DMS 273 treated with DMSO at 0.1 percent for 48 hours (cell line): ENCODE data around the gene ADIPOR1.
"Not testable (repeated sequence)": the region's sequence is repeated elsewhere in the genome, so short reads cannot be mapped to it uniquely, and the experiment has no call there.

Source experiments
- DNase-seq: peaks from one replicate; lab custom pipeline; 2025; lab: John Stamatoyannopoulos, UW

Gene ADIPOR1, protein sequence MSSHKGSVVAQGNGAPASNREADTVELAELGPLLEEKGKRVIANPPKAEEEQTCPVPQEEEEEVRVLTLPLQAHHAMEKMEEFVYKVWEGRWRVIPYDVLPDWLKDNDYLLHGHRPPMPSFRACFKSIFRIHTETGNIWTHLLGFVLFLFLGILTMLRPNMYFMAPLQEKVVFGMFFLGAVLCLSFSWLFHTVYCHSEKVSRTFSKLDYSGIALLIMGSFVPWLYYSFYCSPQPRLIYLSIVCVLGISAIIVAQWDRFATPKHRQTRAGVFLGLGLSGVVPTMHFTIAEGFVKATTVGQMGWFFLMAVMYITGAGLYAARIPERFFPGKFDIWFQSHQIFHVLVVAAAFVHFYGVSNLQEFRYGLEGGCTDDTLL

DNA sequence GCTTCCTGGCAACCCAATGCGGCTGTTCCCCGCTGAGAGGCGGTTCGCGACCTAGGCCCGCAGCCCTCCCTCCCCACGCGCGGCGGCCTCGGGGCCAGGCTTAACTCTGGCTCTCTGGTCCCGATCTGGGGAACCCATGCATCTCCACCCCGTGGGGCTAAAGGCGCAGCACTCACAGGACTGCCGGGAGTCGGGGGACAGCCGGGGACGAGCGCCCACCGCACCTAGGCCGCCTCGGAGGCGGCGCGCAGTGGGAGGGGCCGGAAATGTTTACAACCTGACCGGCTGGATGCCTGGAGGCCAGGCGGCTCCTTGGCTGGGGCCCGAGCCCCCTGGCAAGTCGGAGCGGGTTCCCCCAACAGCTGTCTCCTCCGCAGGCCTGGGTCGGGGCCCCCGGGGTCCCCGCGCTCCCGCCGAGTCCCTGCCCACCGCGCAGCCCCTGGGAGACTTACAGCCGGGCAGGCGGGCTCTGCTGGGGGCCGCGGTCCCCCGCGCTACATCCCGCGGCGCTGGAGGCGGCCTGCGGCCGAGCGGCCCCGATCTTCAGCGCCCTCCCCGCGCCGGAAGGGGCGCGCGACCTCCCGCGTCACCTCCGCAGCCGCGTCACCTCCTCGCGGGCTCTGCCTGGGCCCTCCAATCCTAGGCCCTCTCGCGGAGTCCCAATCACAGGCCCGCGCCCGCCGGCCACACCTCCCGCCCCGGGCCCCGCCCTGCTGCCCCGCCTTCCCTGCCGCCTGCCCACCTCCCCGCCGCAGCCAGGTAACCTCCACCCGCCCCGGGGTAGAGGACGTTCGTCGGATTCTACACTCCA, at the start of gene ADIPOR1:
TSS of gene ADIPOR1 (minus strand) at position 580 of the 811 bp plus-strand sequence. CDS start 7,242 bp downstream, outside the sequence.
- DNase-seq: peak; percentile 35

DNA sequence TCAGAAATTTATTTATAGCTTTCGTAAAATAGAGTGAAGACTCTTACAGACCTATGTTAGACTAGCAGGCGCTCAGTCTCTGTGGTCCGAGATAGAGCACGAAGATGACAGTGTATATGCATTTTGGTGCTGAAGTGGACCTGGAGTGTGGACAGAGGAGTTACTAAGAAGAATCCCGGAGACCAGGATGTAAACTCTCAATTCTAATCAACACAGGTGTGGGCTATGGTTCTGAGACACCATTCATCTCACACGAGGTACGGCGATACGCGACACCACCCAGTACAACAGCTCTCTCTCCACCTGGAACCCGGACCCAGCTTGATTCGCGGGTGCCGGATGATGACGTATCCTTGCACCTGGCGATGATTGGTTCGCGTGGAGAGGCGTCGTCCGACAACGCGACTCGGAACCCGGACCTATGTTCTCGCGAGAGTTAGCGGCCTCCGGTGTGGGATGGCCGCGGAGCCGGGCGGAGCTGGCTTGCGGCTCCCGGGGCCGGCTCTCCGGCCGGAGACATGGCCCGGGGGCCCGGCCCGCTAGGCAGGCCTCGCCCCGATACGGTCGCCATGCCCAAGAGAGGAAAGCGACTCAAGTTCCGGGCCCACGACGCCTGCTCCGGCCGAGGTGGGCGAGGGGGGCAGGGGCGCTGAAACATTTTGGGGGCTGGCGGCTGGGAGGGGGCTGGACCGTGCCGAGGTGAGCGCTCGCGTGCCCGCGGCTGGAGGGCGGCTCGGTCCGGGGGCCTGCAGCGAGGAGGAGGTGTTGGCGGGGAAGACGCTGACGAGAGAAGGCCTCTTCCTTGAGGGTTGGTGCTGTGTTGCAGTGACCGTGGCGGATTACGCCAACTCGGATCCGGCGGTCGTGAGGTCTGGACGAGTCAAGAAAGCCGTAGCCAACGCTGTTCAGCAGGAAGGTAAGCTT, 49.1 kb upstream of the ADIPOR1 start, which contains the start of gene TMEM183A:
TSS of gene TMEM183A (plus strand) at position 427 of the 924 bp plus-strand sequence. CDS start at position 519, 92 bp downstream.
- peak; percentile 92 for DNase-seq

DNA sequence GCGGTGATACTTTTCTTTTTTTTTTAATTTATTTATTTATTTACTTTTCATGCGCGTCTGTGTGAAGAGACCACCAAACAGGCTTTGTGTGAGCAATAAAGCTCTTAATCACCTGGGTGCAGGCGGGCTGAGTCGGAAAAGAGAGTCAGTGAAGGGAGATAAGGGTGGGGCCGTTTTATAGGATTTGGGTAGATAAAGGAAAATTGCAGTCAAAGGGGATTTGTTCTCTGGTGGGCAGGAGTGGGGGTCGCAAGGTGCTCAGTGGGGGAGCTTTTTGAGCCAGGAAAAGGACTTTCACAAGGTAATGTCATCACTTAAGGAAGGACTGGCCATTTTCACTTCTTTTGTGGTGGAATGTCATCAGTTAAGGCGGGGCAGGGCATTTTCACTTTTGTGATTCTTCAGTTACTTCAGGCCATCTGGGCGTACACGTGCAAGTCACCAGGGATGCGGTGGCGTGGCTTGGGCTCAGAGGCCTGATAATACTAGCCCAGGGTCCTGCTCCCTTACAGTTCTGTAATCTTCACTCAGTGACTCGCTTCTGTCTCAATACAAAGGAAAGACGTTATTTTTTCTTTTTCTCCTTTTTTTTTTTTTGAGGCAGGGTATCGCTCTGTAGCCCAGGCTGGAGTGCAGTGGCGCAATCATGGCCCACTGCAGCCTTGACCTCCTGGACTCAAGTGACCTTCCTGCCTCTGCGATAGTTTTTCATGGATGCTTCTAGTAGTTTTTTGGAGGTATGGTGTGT, 47.5 kb upstream of the ADIPOR1 start:
- not testable (repeated sequence) for DNase-seq

DNA sequence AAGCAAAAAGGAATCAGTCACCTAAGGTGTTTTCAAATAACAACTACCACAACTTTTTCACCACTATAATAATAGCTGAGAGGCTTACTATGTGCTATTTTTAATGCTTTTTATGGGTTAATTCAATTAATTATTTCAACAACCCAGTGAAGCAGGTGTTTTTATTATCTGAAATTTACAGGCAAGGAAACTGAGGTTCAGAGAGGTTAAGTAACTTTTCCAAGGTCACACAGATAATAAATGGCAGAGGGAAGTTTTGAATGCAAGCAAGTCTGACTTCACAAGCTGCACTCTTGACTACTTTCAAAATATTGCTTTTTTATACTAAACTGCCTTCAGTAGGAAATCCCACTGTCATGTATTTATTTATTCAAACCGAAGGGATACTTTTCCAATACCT, 44.8 kb upstream of the ADIPOR1 start:
- no peak for DNase-seq

DNA sequence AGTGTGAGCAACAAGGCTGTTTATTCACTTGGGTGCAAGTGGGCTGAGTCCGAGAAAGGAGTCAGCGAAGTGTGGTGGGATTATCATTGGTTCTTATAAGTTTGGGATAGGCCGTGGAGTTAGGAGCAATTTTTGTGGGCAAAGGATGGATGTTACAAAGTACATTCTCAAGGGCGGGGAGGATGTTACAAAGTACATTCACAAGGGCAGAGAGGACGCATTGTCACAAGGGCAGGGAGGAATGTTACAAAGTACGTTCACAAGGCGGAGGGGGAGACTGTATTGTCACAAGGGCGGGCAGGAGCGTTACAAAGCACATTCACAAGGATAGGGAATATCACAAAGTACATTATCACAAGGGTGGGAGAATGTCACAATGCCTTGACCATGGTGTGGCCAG, 43.9 kb upstream of the ADIPOR1 start:
- DNase-seq: no peak

DNA sequence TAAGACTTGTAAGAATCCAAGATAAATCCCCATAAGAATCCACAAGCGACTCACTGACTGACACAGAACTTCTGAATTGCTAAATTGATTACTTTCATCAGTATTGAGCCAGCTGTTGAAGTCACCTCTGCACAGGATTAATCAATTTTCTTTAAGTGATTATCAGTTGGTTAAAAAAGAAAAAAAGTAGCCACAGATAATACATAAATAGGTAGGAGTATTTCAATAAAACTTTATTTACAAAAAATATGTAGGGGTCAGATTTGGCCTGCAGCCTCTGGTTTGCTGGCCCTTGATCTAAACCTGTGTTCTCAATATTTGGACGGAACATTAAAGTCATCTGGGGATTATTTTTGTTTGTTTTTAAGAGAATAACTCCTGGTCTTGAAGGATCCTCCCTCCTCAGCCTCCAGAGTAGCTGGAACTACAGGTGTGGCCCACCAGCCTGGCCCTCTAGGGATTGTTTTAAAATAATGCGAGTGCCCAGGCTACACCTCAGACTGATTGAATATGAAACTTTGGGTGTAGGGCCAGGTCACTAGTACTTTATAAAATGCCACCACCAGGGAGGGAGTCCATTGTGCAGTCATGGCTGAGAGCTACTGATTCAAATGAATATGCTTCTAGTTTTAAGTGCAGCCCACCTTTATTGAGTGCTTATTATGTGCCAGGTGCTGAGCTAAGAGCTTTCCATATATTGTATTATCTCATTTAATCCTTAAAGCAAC, 42.3 kb upstream of the ADIPOR1 start:
- no peak for DNase-seq

DNA sequence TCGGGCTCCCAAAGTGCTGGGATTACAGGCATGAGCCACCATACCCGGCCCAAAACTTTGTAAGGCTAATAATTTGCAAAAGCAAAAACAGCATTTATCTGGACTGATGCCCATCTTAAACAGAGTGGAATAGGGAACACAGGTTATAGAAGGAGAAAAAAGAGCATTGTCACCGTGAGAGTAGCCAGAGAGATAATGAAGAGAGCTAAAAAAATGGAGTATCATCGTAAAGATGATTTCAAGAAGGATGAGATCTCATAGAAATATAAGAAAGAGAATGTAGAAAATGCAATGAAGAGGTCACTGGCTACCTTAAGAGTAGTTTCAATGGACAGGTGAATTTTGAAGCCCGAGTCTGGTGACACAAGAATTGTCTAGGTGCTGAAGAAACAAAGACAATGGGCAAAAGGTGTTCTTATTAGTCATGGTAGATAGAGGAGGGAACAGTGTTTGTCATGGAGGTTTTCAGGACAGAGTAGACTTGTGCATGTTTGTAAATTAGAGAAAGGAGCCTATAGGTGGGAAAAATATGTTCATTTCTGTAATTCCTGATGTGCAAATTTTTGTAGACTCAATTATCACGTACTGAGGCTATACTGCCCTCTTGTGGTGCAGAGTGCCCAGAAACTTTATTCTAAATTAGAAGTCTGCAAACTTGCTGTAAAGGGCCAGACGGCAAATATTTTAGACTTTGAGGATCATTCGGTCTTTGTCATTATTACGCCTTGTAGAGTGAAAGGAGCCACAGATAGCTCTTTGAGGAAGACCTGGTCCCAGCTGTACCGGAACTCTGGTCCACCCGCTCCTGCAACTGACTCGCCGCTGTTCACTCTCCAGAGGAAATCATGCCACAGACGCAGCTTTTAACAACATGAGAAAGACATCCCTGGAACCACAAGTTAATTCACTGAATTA, 41.0 kb upstream of the ADIPOR1 start:
- DNase-seq: no peak

DNA sequence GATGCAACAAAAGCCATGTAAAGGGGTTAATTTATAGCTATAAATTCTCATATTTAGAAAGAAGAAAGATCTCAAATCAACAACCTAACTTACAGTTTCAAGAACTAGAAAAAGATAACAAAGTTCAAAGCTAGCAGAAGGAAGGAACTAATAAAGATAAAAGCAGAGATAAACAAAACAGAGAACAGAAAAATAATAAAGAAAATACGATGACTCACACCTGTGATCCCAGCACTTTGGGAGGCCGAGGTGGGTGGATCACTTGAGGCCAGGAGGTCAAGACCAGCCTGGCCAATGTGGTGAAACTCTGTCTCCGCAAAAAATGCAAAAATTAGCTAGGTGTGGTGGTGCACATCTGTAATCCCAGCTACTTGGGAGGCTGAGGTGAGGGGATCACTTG, 36.6 kb upstream of the ADIPOR1 start:
- no peak for DNase-seq

DNA sequence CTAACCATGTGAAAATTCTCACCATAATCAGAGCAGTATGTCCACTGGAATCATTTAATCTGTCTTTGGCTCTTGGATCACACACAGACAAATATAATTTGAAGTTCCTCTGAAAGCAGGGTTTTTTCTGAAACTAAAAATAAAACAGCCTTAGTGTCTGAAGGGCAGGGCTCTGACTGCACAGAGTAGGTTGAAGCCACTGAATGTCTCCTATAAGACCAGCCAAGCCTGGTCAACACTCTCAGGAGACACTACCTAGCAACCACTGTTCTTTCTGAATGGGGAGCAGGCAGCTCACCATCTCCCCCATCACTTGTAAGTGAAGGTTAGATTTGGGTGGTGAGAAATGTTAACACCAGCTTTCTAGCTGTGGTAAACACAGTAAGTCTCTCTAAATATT, 33.0 kb upstream of the ADIPOR1 start:
- no peak for DNase-seq

DNA sequence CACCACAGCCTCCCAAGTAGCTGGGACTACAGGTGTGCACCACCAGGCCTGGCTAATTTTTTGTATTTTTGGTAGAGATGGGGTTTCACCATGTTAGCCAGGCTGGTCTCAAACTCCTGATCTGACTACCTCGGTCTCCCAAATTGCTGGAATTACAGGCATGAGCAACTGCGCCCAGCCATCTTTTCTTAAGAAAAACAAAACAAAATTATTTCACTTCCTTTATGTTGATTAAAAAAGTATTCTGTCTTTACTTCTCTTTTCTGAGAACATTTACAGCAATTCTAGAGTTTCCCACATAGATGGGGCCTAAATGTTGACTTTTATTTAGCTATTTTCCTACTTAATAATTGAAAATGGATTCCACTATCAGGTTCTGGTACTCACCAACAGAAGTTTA, 31.8 kb upstream of the ADIPOR1 start:
- DNase-seq: no peak

DNA sequence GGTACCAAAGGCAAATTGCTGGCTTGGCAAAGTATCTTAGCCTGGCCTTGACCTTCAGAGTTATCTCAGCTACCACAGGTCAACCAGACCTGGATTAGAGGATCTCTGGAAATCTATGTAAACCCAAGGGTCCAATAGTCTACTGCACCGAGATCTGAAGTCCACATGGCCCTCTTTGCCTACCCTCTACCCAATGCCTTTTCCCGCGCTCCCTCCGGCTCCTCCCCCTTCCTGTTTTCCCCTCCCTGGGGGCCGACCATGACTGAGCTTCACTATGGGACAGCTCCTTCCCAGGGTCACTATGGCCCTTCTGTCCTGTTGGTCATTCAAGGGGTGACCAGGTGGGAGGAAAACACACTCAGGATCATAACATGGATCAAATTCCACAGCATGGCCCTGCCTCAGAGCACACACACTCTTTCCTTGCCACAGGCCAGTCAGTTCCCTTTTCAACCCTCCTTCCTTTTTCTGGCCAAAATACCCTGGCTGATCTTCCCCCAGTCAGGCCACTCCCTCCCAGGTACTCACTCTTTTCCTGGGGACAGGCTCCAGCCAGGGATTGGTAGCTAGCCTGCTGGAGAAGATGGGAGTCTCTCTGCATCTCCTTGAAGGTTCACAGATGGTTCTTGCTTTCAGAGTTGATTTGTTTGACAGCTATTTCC, 29.9 kb upstream of the ADIPOR1 start:
- no peak for DNase-seq

DNA sequence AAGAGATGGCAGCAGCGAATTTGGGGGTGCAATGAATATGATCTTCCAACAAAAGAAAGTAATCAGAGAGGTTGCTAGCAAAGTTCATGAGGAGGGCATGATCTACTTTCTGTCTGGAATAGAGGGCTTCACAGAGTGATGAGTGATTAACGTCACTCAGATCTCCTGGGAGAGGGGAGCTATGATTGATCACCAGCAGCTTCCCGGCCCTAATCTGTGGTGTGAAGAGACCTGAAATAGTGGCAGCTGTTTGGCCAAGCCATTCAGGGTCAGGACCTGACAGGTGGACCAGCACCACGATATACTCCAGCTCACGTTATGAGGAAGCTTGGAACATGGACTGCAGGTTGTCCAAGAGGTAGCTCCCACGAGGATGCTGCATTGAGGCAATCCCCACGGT, 29.1 kb upstream of the ADIPOR1 start:
- DNase-seq: no peak

DNA sequence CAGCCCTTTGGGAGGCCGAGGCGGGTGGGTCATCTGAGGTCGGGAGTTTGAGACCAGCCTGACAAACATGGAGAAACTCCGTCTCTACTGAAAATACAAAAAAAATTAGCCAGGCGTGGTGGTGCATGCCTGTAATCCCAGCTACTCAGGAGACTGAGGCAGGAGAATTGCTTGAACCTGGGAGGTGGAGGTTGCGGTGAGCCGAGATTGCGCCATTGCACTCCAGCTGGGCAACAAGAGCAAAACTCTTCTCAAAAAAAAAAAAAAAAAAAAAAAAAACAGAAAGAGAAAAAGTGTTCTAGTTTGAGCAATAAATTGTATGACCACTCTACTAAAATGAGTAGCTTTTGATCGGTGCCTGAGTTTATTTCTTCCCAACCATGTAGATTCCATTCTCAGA, 28.0 kb upstream of the ADIPOR1 start:
- not testable (repeated sequence) for DNase-seq

DNA sequence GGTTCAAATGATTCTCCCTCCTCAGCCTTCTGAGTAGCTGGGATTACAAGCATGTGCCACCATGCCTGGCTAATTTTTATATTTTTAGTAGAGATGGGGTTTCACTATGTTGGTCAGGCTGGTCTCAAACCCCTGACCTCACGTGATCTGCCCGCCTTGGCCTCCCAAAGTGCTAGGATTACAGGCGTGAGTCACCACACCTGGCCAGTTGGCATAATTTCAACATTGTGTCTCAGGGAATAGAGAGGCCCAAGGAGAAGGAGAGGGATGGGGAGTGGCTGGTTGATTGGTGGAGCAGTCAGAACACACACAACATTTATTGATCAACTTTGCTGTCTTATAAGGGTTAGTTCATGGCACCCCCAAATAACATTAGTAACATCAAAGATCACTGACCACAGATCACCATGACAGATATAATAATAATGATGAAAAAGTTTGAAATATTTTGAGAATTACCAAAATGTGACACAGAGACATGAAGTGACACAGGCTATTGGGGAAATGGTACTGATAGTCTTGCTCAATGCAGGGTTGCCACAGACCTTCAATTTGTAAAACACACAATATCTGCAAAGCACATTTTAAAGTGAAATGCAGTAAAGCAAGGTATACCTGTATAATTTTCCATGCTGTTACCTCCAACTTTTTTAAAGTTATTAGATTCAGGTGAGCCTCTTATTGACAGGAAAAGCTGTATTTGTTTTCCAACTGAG, 24.8 kb upstream of the ADIPOR1 start:
- DNase-seq: no peak

DNA sequence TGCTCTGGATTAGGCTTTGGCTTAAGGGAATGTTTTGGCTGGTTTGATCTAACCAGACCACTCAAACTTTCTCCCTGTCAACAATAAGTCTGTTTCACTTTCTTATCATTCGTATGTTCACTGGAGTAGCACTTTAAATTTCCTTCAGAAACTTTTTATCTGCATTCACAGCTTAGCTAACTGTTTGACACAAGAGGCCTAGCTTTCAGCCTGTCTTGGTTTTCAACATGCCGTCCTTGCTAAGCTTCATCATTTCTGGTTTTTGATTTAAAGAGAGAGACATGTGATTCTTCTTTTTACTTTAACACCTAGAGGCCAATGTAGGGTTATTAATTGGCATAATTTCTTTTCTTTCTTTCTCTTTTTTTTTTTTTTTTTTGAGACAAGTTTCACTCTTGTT, 23.8 kb upstream of the ADIPOR1 start:
- DNase-seq: no peak

DNA sequence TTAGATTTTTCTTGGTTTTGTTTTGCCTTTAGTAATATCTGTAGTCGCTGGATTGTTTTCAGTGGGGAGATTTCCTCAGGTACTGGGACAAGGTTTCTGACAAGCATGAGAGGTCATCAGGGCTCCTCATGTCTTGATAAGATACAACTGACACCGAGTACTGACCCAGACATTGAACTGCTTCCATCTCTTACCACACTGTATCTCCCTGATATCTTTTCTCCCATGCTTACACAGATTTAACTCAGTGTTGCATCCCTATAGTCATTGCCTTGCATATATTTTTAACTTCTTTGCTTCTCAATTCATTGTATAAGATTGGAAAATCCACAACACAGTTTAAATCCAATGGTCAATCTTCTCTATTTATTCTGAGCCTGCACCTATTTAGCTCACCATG, 21.3 kb upstream of the ADIPOR1 start:
- no peak for DNase-seq

DNA sequence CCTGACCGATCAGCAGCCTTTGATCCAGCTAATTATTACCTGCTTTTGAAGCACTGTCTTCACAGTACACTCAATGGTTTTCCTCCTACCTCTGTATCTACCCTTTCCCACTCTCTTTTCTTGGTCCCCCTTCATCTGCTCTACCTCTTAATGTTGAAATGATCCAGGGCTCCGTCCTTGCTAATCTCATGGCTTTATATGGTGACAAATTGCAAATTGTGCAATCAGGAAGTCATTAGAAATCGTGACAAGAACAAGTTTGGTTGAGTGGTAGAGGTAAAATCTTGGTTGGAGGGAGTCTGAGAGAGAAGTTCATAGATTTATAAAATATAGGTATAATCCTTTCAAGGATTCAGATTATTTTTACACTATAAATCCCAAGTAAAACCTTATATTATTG, 18.5 kb upstream of the ADIPOR1 start:
- no peak for DNase-seq

DNA sequence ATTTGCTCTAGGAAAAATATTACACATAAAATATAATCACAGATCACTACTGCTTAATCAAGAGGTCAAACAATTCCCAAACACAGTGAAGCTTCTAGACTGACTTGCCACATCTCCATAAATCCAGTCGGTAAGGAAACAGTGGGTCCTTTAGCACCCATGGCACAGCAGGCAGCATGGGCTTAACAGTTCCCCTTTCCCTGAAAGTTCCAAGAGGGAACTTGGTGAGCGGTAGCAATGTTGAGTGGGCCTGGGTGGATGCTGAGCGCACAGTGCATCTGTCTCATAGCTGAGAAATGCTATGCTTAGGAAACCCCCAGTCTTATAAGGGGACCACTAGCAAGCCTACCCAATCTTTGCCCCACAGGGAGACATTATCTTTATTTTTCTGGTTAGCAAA, 16.7 kb upstream of the ADIPOR1 start:
- DNase-seq: no peak
